Peyer's patch (tissue), 4 donors: ENCODE measurements around the gene SCP2.

Source experiments
- POLR2A ChIP-seq, 2 donors: fragments of 450-650 bp; IDR thresholded peaks; one replicate each; pipeline ENCODE4 v1.5.1; 2017; ENCODE audit warnings: antibody characterized with exemption in 2 of 2, mild to moderate bottlenecking in 2 of 2, moderate library complexity in 2 of 2
- TF ChIP-seq, protein P1 (sequence below), 6 experiments: fragments of 450-650 bp in 4 of 6; fragments of 200-600 bp in 2 of 6; sonication (generic) in 1 of 6; IDR thresholded peaks; one replicate each; pipeline ENCODE4 v1.5.1; 2017 to 2019; ENCODE audit warnings: antibody characterized with exemption in 6 of 6, mild to moderate bottlenecking in 3 of 6, moderate library complexity in 1 of 6

DNA sequence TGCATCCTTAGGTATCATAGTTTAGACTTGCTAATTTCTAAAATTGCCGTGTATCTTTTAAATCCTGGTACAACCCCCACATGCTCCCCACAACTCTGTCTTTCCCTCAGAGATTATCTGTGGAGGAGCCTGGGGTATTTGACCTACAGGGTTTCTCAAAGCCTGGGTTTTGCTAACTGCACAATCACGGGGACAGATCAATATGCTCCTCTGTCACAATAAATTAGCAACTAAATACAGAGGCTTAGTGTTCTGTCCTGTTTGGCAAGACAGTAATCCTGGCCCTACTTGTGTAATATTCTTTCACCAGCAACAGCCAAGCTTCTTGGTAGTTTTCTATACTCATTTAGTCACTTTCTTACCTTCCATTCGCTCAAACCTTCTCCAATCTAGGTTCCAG is 14.1 kb upstream of the SCP2 start:
- TF ChIP-seq, protein P1, sequence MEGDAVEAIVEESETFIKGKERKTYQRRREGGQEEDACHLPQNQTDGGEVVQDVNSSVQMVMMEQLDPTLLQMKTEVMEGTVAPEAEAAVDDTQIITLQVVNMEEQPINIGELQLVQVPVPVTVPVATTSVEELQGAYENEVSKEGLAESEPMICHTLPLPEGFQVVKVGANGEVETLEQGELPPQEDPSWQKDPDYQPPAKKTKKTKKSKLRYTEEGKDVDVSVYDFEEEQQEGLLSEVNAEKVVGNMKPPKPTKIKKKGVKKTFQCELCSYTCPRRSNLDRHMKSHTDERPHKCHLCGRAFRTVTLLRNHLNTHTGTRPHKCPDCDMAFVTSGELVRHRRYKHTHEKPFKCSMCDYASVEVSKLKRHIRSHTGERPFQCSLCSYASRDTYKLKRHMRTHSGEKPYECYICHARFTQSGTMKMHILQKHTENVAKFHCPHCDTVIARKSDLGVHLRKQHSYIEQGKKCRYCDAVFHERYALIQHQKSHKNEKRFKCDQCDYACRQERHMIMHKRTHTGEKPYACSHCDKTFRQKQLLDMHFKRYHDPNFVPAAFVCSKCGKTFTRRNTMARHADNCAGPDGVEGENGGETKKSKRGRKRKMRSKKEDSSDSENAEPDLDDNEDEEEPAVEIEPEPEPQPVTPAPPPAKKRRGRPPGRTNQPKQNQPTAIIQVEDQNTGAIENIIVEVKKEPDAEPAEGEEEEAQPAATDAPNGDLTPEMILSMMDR (IDR thresholded peaks at IDR 0.05): no peak
- no peak for TF ChIP-seq POLR2A (IDR thresholded peaks at IDR 0.05)
